Sigmoid colon (tissue), 4 donors: ENCODE results near the gene RCL1.

Experiments
- EP300 ChIP-seq, 4 donors: sonication (generic); formaldehyde crosslinking; IDR thresholded peaks; one replicate each; pipeline ENCODE4 v1.6.1; 2017; ENCODE audit warnings: antibody characterized with exemption in 4 of 4
- POLR2A ChIP-seq, 2 donors: fragments of 450-650 bp; IDR thresholded peaks; one replicate each; pipeline ENCODE4 v1.6.1; 2016; ENCODE audit warnings: antibody characterized with exemption in 2 of 2, mild to moderate bottlenecking in 2 of 2, moderate library complexity in 2 of 2
- POLR2AphosphoS5 ChIP-seq, 4 donors: sonication (generic); formaldehyde crosslinking; IDR thresholded peaks; one replicate each; pipeline ENCODE4 v1.6.1; 2017; ENCODE audit warnings: antibody characterized with exemption in 4 of 4
- TF ChIP-seq, protein P1 (sequence below), 4 experiments: fragments of 450-650 bp in 3 of 4; fragments of 200-600 bp in 1 of 4; IDR thresholded peaks; one replicate each; pipeline ENCODE4 v1.5.1; 2016 to 2019; ENCODE audit warnings: antibody characterized with exemption in 4 of 4, mild to moderate bottlenecking in 3 of 4, moderate library complexity in 2 of 4

DNA sequence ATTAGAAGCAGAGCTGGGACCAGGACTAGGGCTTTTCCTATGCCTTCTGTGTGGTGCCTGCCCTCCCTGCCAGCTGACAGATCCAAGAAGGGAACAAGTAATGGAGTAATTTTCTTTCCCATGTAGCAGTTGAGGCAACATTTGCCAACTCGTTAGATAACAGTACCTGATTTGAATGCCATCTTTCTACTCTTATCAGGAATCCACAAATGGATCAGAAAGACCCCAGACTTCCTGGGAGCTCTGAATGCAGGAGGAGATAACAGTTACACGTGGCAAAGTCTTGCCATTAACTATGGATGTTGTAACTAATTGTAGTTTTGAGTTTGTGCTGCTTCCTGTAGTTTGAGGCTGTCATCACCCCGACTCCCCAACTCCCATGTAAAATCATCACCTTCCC, 39.2 kb downstream of the RCL1 start:
- TF ChIP-seq, protein P1, sequence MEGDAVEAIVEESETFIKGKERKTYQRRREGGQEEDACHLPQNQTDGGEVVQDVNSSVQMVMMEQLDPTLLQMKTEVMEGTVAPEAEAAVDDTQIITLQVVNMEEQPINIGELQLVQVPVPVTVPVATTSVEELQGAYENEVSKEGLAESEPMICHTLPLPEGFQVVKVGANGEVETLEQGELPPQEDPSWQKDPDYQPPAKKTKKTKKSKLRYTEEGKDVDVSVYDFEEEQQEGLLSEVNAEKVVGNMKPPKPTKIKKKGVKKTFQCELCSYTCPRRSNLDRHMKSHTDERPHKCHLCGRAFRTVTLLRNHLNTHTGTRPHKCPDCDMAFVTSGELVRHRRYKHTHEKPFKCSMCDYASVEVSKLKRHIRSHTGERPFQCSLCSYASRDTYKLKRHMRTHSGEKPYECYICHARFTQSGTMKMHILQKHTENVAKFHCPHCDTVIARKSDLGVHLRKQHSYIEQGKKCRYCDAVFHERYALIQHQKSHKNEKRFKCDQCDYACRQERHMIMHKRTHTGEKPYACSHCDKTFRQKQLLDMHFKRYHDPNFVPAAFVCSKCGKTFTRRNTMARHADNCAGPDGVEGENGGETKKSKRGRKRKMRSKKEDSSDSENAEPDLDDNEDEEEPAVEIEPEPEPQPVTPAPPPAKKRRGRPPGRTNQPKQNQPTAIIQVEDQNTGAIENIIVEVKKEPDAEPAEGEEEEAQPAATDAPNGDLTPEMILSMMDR (IDR thresholded peaks at IDR 0.05) = no peak
- TF ChIP-seq POLR2AphosphoS5 (IDR thresholded peaks at IDR 0.05) (no peak), POLR2A (IDR thresholded peaks at IDR 0.05) (no peak), EP300 (IDR thresholded peaks at IDR 0.05) (no peak)
